ENCODE data around the gene POLN. TPM values are rescaled to one million over a fixed set of nuclear protein-coding genes. Genes with fewer than 3 reads are reported as not detected.

The POLN gene
- total RNA-seq, 4 donors from 2014 or later: 0.26 to 5.8 (median 5.5) TPM; not detected in 1

DNA sequence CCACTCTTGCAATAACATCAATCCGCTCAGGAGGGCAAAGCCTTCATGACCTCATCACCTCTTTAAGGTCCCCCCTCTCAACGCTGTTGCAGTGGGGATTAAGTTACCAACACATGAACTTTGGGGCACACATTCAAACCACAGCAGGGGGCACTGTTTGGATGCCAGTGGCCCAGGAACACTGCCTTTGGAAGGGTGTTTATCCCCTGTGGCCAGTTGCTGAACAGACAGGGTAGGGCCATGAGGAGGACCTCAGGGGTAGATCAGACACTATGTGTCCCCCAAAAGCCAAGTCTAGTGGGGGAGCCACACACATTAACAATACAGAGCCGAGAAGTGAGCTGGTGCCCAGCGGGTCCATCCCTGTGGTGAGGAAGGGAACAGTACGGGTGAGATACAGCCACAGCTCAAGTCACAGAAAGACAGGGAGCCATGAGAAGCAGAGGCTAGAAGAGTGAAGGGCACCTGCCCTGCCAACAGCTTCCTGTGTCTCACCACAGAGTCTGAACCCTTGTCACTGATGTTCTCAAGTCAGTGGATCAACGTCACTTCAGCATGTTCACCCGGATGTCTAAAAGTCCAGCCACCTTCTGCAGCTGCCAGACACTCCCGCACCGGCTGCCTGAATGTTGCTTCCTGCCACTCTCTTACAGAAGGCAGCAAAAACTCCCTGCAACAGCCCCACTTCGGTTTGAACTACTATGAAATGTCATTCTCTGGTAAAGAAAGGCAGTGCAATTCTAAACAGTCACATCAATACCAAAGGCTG is 39.8 kb upstream of the POLN start:
- Histone ChIP-seq H3K27me3 (no peaks in the 10 kb centered on the region), H3K4me1 (no peaks in the 10 kb centered on the region), H3K9me3 (no peaks in the 10 kb centered on the region), H3K4me3 (no peak overlapping the region), H3K27ac (no peak overlapping the region), H3K36me3 (no peaks in the 10 kb centered on the region)
- no peak for DNase-seq
- intact Hi-C loops (cut with DNase I; ENCODE audit: low total_unique reads): no loop called here
- TF ChIP-seq, protein P1, sequence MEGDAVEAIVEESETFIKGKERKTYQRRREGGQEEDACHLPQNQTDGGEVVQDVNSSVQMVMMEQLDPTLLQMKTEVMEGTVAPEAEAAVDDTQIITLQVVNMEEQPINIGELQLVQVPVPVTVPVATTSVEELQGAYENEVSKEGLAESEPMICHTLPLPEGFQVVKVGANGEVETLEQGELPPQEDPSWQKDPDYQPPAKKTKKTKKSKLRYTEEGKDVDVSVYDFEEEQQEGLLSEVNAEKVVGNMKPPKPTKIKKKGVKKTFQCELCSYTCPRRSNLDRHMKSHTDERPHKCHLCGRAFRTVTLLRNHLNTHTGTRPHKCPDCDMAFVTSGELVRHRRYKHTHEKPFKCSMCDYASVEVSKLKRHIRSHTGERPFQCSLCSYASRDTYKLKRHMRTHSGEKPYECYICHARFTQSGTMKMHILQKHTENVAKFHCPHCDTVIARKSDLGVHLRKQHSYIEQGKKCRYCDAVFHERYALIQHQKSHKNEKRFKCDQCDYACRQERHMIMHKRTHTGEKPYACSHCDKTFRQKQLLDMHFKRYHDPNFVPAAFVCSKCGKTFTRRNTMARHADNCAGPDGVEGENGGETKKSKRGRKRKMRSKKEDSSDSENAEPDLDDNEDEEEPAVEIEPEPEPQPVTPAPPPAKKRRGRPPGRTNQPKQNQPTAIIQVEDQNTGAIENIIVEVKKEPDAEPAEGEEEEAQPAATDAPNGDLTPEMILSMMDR (IDR thresholded peaks at IDR 0.05): no peak
- TF ChIP-seq POLR2A (IDR thresholded peaks at IDR 0.05): no peak

DNA sequence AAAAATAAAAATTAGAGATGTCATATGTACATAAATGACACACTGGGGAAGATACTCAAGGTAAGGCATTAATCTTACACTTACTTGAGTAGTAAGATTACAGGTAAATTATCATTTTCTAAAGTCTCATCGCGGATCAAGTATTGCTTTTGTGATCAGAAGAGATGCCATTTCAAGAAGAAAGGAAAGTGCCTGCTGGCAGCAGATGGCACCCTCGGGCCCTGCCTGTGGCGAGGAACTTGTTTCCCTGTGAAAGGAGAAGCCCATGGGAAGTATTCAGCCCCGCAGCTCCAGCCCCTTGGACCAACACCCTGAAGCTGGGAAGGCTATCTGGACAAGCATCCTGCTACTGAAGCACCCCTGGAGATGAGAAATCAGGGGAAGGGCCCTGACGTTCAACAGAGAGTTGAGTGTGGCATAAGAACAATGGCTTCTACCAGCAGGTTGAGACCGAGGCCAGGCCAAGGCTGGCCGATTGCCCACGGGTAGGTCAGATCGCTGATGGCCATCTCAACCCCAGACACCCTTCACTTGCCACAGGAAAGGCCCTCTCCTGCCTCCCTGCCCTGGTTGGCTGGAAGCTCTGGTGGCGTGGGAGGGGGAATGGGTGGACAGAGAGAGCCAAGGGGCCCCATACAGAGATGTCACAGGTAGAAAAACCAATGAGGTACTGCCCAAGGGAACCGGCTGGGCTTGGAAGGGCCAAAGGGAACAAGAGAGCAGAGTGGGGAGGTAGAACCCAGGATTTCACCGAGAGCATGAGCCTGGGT is 38.8 kb upstream of the POLN start:
- DNase-seq: no peak
- Histone ChIP-seq H3K4me1 (no peaks in the 10 kb centered on the region), H3K4me3 (no peak overlapping the region), H3K36me3 (no peaks in the 10 kb centered on the region), H3K27me3 (no peaks in the 10 kb centered on the region), H3K27ac (no peak overlapping the region), H3K9me3 (no peaks in the 10 kb centered on the region)
- intact Hi-C loops (cut with DNase I; ENCODE audit: low total_unique reads): no loop called here
- TF ChIP-seq POLR2A (IDR thresholded peaks at IDR 0.05): no peak
- TF ChIP-seq, protein P1 (IDR thresholded peaks at IDR 0.05): no peak

DNA sequence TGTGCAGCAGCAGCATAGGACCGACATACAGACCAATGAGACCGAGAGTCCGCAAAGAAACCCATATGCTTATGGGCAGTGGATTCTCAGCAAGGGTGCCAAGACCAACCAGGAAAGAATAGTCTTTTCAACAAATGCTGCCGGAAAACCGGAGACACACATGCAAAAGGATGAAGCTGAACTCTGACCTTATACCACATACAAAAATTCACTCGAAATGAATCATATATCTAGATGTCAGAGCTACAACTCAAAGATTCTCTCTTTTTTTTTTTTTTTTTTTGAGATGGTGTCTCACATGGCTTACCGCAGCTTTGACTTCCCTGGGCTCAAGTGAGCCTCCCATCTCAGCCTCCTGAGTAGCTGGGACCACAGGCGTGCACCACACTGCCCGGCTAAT is 36.0 kb upstream of the POLN start:
- no peak for DNase-seq
- H3K4me3 ChIP-seq: no peak overlapping the region
- TF ChIP-seq, protein P1 (IDR thresholded peaks at IDR 0.05): no peak
- no peak for TF ChIP-seq POLR2A (IDR thresholded peaks at IDR 0.05)
- no peaks in the 10 kb centered on the region for H3K4me1 ChIP-seq
- H3K27me3 ChIP-seq: no peaks in the 10 kb centered on the region
- H3K27ac ChIP-seq: no peak overlapping the region
- intact Hi-C loops (cut with DNase I; ENCODE audit: low total_unique reads): no loop called here
- no peaks in the 10 kb centered on the region for H3K9me3 ChIP-seq
- H3K36me3 ChIP-seq: no peaks in the 10 kb centered on the region

DNA sequence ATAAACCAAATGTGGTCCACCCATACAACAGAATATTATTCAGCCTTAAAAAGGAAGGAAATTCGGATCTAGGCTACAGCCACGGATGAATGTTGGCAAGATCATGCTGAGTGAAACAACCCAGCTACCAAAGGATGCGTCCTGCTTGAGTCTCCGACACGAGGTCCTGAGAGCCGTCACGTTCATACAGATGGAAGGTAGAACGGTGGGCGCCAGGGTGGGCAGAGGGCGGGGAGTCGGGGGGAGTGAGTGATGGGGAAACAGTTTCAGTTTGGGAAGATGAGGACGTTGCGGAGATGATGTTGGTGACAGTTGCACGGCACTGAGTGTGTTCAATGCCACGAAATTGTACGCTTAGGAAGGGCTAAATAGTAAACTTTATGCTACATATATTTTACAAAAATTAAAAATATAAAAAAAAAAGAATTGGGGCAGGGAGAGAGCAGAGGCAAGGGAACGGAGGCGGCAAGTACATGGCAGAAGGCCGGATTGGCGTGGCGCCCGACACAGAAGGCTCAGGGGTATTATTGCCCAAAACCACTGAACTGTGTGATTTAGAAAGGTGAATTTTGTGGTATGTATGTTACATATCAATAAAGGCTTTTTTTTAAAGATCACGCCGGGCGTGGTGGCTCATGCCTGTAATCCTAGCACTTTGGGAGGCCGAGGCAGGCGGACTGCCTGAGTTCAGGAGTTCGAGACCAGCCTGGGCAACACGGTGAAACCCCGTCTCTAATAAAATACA is 34.8 kb upstream of the POLN start:
- Histone ChIP-seq H3K36me3 (no peaks in the 10 kb centered on the region), H3K27ac (no peak overlapping the region), H3K4me1 (no peaks in the 10 kb centered on the region), H3K4me3 (no peak overlapping the region), H3K27me3 (no peaks in the 10 kb centered on the region), H3K9me3 (no peaks in the 10 kb centered on the region)
- no peak for TF ChIP-seq POLR2A (IDR thresholded peaks at IDR 0.05)
- TF ChIP-seq, protein P1 (IDR thresholded peaks at IDR 0.05): no peak
- DNase-seq: no peak
- intact Hi-C loops (cut with DNase I; ENCODE audit: low total_unique reads): no loop called here

Data from uterus (tissue), 4 donors.